GM18526 (cell line): Measurements from ENCODE around the gene ILK.
A peak's percentile ranks its signal among the peaks of the same experiment; 100 is the strongest.

Experiments
- POLR2A ChIP-seq: IDR thresholded peaks from 3 replicates; pipeline ENCODE4 v1.6.1; 2011; ENCODE audit not compliant: insufficient read length; ENCODE audit errors: extremely low read depth

ILK gene

GRCh38 chr11:6610591-6610990, 7.0 kb downstream of the ILK start:
- TF ChIP-seq POLR2A: no peak

- TF ChIP-seq POLR2A: peak; percentile 12
These were observed 7.8 kb downstream of the ILK start for GRCh38 chr11:6611092-6611962.

- no peak for TF ChIP-seq POLR2A
These were observed 8.3 kb downstream of the ILK start for GRCh38 chr11:6611963-6612212.

GRCh38 chr11:6612213-6613041, 8.9 kb downstream of the ILK start, which contains the start of gene TAF10:
TSS of gene TAF10 (minus strand) at chr11:6612216. CDS start at chr11:6612189, 27 bp downstream.
- peak; percentile 78 for TF ChIP-seq POLR2A

- TF ChIP-seq POLR2A: no peak
These were observed 9.9 kb downstream of the ILK start for GRCh38 chr11:6613496-6613895.

- TF ChIP-seq POLR2A: no peak
These were observed 10.9 kb downstream of the ILK start for GRCh38 chr11:6614446-6614845.

- no peak for TF ChIP-seq POLR2A
These were observed 11.5 kb downstream of the ILK start for GRCh38 chr11:6615046-6615445.

- TF ChIP-seq POLR2A: no peak
These were observed 12.5 kb downstream of the ILK start for GRCh38 chr11:6615882-6616585.

- no peak for TF ChIP-seq POLR2A
These were observed 13.1 kb downstream of the ILK start for GRCh38 chr11:6616596-6617250.

- TF ChIP-seq POLR2A: no peak
These were observed 13.8 kb downstream of the ILK start for GRCh38 chr11:6617315-6617781.

GRCh38 chr11:6618117-6619003, 14.8 kb downstream of the ILK start:
- no peak for TF ChIP-seq POLR2A

GRCh38 chr11:6619004-6619745, 15.6 kb downstream of the ILK start, which contains the start of gene TPP1:
TSS of gene TPP1 (minus strand) at chr11:6619422. CDS start at chr11:6619400, 22 bp downstream.
- peak; percentile 64 for TF ChIP-seq POLR2A

- TF ChIP-seq POLR2A: no peak
These were observed 17.1 kb downstream of the ILK start for GRCh38 chr11:6620636-6621035.

- TF ChIP-seq POLR2A: no peak
These were observed 18.2 kb downstream of the ILK start for GRCh38 chr11:6621711-6622211.
